HG02885 (cell line): ENCODE measurements around the gene OLFML1.

Experiments used
- ATAC-seq: cut with Tn5 transposase; IDR thresholded peaks from one replicate; pipeline ENCODE4 v1.9.1; 2021; ENCODE audit warnings: mild to moderate bottlenecking; ENCODE audit not compliant: unreplicated experiment, poor library complexity

The OLFML1 gene

GRCh38 chr11:7485186-7486097 is at the start of gene OLFML1:
Gene OLFML1 (plus strand): TSS chr11:7485506. CDS start chr11:7485876, 370 bp downstream.
- ATAC-seq: no peak

- no peak for ATAC-seq
Measured at GRCh38 chr11:7436146-7436545, 49.2 kb upstream of the OLFML1 start.

GRCh38 chr11:7436657-7437056 is 48.6 kb upstream of the OLFML1 start:
- peak; percentile 91 for ATAC-seq

GRCh38 chr11:7437696-7438095 is 47.6 kb upstream of the OLFML1 start:
- ATAC-seq: no peak

- ATAC-seq: no peak
Measured at GRCh38 chr11:7439746-7440320, 45.5 kb upstream of the OLFML1 start.

- peak; percentile 95 for ATAC-seq
Measured at GRCh38 chr11:7442588-7443215, 42.6 kb upstream of the OLFML1 start.

- ATAC-seq: no peak
Measured at GRCh38 chr11:7444091-7444981, 41.0 kb upstream of the OLFML1 start.

GRCh38 chr11:7445564-7445963 is 39.7 kb upstream of the OLFML1 start:
- ATAC-seq: no peak

GRCh38 chr11:7448201-7448600 is 37.1 kb upstream of the OLFML1 start:
- no peak for ATAC-seq

GRCh38 chr11:7449211-7449840 is 36.0 kb upstream of the OLFML1 start:
- ATAC-seq: no peak

- no peak for ATAC-seq
Measured at GRCh38 chr11:7449841-7450214, 35.5 kb upstream of the OLFML1 start.

GRCh38 chr11:7450836-7451235 is 34.5 kb upstream of the OLFML1 start:
- ATAC-seq: no peak

- no peak for ATAC-seq
Measured at GRCh38 chr11:7451520-7451919, 33.8 kb upstream of the OLFML1 start.

- no peak for ATAC-seq
Measured at GRCh38 chr11:7451952-7452494, 33.3 kb upstream of the OLFML1 start.

GRCh38 chr11:7454854-7455253 is 30.5 kb upstream of the OLFML1 start:
- ATAC-seq: no peak

GRCh38 chr11:7457211-7457610 is 28.1 kb upstream of the OLFML1 start:
- ATAC-seq: no peak

- no peak for ATAC-seq
Measured at GRCh38 chr11:7462706-7463105, 22.6 kb upstream of the OLFML1 start.

- ATAC-seq: peak; percentile 85
Measured at GRCh38 chr11:7467652-7468051, 17.7 kb upstream of the OLFML1 start.

GRCh38 chr11:7469351-7469865 is 15.9 kb upstream of the OLFML1 start:
- ATAC-seq: no peak
